MM.1S (cell line): Measurements from ENCODE around the gene APOC3.

ENCODE experiments used
- EZH2 ChIP-seq: fragments of 300-600 bp; sonication (generic); optimal IDR thresholded peaks from 2 replicates; pipeline ENCODE3; 2017; ENCODE audit warnings: low read depth, mild to moderate bottlenecking, antibody characterized with exemption, low read length, mixed read lengths
- TF ChIP-seq, protein P1 (sequence below): fragments of 300-600 bp; sonication (generic); IDR thresholded peaks from 2 replicates; pipeline ENCODE4 v1.5.1; 2016; ENCODE audit warnings: antibody characterized with exemption, low read length, mixed read lengths

DNA sequence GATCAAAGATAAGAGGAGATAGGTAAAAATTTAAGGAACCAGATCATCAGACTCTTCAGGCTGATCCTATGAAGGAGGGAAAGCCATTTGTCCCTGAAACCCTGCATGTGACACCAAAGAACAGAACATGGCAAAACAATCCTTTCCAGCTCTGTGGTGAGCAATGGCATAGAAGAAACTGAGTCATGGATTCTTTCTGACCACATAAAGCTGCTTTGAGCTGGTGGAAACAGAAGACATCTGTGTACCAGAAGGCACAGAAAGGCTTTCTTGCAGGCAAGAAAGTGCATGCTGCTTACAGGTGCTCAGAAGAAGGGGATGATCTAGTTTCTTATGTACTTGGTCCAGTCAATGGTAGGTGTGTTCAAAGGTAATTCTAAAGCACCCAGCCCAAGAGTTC is 52.7 kb downstream of the APOC3 start:
- TF ChIP-seq EZH2 = no peak
- TF ChIP-seq, protein P1, sequence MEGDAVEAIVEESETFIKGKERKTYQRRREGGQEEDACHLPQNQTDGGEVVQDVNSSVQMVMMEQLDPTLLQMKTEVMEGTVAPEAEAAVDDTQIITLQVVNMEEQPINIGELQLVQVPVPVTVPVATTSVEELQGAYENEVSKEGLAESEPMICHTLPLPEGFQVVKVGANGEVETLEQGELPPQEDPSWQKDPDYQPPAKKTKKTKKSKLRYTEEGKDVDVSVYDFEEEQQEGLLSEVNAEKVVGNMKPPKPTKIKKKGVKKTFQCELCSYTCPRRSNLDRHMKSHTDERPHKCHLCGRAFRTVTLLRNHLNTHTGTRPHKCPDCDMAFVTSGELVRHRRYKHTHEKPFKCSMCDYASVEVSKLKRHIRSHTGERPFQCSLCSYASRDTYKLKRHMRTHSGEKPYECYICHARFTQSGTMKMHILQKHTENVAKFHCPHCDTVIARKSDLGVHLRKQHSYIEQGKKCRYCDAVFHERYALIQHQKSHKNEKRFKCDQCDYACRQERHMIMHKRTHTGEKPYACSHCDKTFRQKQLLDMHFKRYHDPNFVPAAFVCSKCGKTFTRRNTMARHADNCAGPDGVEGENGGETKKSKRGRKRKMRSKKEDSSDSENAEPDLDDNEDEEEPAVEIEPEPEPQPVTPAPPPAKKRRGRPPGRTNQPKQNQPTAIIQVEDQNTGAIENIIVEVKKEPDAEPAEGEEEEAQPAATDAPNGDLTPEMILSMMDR = no peak
